ENCODE measurements around the gene PDE8B.
A peak's percentile ranks its signal among the peaks of the same experiment; 100 is the strongest.

Gene PDE8B

GRCh38 chr5:77235846-77236721 lies 25.6 kb downstream of the PDE8B start:
- Histone ChIP-seq H3K27ac (no peak overlapping the region), H3K27me3 (replicated peaks) (no peaks in the 10 kb centered on the region), H3K4me3 (ENCODE audit: low read depth, low read length) (no peak overlapping the region), H3K36me3 (replicated peaks) (no peaks in the 10 kb centered on the region)
- no peak for DNase-seq
- in situ Hi-C loops (cut with HindIII; ENCODE audit: low pct_ligation_motif_present, low sequenced_read_pairs), result no loop called here
- TF ChIP-seq CTCF (IDR thresholded peaks at IDR 0.05; ENCODE audit: low read depth, low read length, missing control alignments), result no peak

GRCh38 chr5:77239126-77239741 lies 28.8 kb downstream of the PDE8B start:
- peak; percentile 34 for DNase-seq
- Histone ChIP-seq H3K4me3 (ENCODE audit: low read depth, low read length) (no peak overlapping the region), H3K27ac (no peak overlapping the region), H3K36me3 (replicated peaks) (no peaks in the 10 kb centered on the region), H3K27me3 (replicated peaks) (no peaks in the 10 kb centered on the region)
- peak; percentile 60 for TF ChIP-seq CTCF (IDR thresholded peaks at IDR 0.05; ENCODE audit: low read depth, low read length, missing control alignments)
- in situ Hi-C loops (cut with HindIII; ENCODE audit: low pct_ligation_motif_present, low sequenced_read_pairs), result no loop called here

- in situ Hi-C loops (cut with HindIII; ENCODE audit: low pct_ligation_motif_present, low sequenced_read_pairs), result no loop called here
- H3K27ac ChIP-seq, result no peak overlapping the region
Measured at GRCh38 chr5:77241444-77241843, 31.0 kb downstream of the PDE8B start.

GRCh38 chr5:77249475-77249874 lies 39.0 kb downstream of the PDE8B start:
- no peak for DNase-seq
- no peak overlapping the region for H3K27ac ChIP-seq
- H3K27me3 ChIP-seq (replicated peaks), result no peaks in the 10 kb centered on the region
- no peak for TF ChIP-seq CTCF (IDR thresholded peaks at IDR 0.05; ENCODE audit: low read depth, low read length, missing control alignments)
- no peak overlapping the region for H3K4me3 ChIP-seq (ENCODE audit: low read depth, low read length)
- no peaks in the 10 kb centered on the region for H3K36me3 ChIP-seq (replicated peaks)
- in situ Hi-C loops (cut with HindIII; ENCODE audit: low pct_ligation_motif_present, low sequenced_read_pairs), result no loop called here

More at GRCh38 chr5:77241444-77241843, 31.0 kb downstream of the PDE8B start:
- no peak for DNase-seq
- no peak for TF ChIP-seq CTCF (IDR thresholded peaks at IDR 0.05; ENCODE audit: low read depth, low read length, missing control alignments)
- H3K4me3 ChIP-seq (ENCODE audit: low read depth, low read length), result no peak overlapping the region
- H3K36me3 ChIP-seq (replicated peaks), result no peaks in the 10 kb centered on the region
- H3K27me3 ChIP-seq (replicated peaks), result no peaks in the 10 kb centered on the region

- DNase-seq, result no peak
- no peak for TF ChIP-seq CTCF (IDR thresholded peaks at IDR 0.05; ENCODE audit: low read depth, low read length, missing control alignments)
- in situ Hi-C loops (cut with HindIII; ENCODE audit: low pct_ligation_motif_present, low sequenced_read_pairs), result no loop called here
- Histone ChIP-seq H3K27me3 (replicated peaks) (no peaks in the 10 kb centered on the region), H3K36me3 (replicated peaks) (no peaks in the 10 kb centered on the region), H3K27ac (no peak overlapping the region), H3K4me3 (ENCODE audit: low read depth, low read length) (no peak overlapping the region)
Measured at GRCh38 chr5:77250021-77250420, 39.5 kb downstream of the PDE8B start.

Data from brain microvascular endothelial cell (primary cell).